SK-N-SH (cell line): ENCODE measurements around the gene NLGN2. TPM values are rescaled to one million over a fixed set of nuclear protein-coding genes. Genes with fewer than 3 reads are reported as not detected.

Experiments
- CTCF ChIA-PET: fragments of 300-600, 350-600 bp; formaldehyde crosslinking; extraction: SDS; loops from one replicate; lab custom pipeline; 2021; lab: Yijun Ruan, JAX
- POLR2A ChIA-PET: fragments of 350-600 bp; sonication (Branson Sonifier 250); formaldehyde crosslinking; extraction: SDS; loops from one replicate; lab custom pipeline; 2020; ENCODE audit warnings: antibody characterized with exemption, inconsistent platforms; lab: Yijun Ruan, JAX
- DNase-seq: peaks from one replicate; pipeline ENCODE4 v3.0.0; 2012
- H2AFZ ChIP-seq: fragments of 200-600 bp; sonication (generic); 2 replicates; pipeline ENCODE4 v1.8.1; 2016; ENCODE audit warnings: antibody characterized with exemption, mild to moderate bottlenecking, low read depth
- H3F3A ChIP-seq: fragments of 200-600 bp; sonication (generic); replicated peaks from 2 replicates; pipeline ENCODE3; 2016; ENCODE audit warnings: antibody characterized with exemption, mild to moderate bottlenecking; ENCODE audit not compliant: insufficient read depth
- H3K27ac ChIP-seq, 2 experiments: fragments of 200-500 bp in 1 of 2; fragments of 200-600 bp in 1 of 2; sonication (Bioruptor generic) in 1 of 2; sonication (generic), shearing (Covaris generic) in 1 of 2; 2 replicates each; pipeline versions ENCODE4 v1.5.1 to v1.6.1; 2014 to 2016; ENCODE audit warnings: low read depth in 2 of 2, inconsistent platforms in 1 of 2, low read length in 1 of 2, mild to moderate bottlenecking in 1 of 2, mixed read lengths in 1 of 2
- H3K27me3 ChIP-seq: fragments of 200-600 bp; sonication (generic), shearing (Covaris generic); 2 replicates; pipeline ENCODE4 v1.6.1; 2016; ENCODE audit warnings: mixed run types; ENCODE audit not compliant: insufficient read depth
- H3K36me3 ChIP-seq, 2 experiments: fragments of 200-500 bp in 1 of 2; fragments of 200-600 bp in 1 of 2; sonication (Bioruptor generic) in 1 of 2; sonication (generic) in 1 of 2; replicated peaks in 1 of 2; 2 replicates each; pipeline versions ENCODE3 to v1.5.1; 2014 to 2016; ENCODE audit warnings: low read length in 1 of 2, mild to moderate bottlenecking in 1 of 2; ENCODE audit not compliant: insufficient read depth in 2 of 2, control insufficient read depth in 1 of 2
- H3K4me1 ChIP-seq, 2 experiments: fragments of 200-500 bp in 1 of 2; fragments of 200-600 bp in 1 of 2; sonication (Bioruptor generic) in 1 of 2; sonication (generic), shearing (Covaris generic) in 1 of 2; 2 replicates each; pipeline versions ENCODE4 v1.5.1 to v1.6.1; 2014 to 2016; ENCODE audit warnings: low read depth in 1 of 2, low read length in 1 of 2, mixed run types in 1 of 2; ENCODE audit not compliant: insufficient read depth in 2 of 2, control insufficient read depth in 1 of 2
- H3K4me2 ChIP-seq: fragments of 200-600 bp; sonication (generic), shearing (Covaris generic); 2 replicates; pipeline ENCODE4 v1.6.1; 2017; ENCODE audit warnings: mixed run types
- H3K4me3 ChIP-seq, 2 experiments: fragments of 200-500 bp in 1 of 2; fragments of 200-600 bp in 1 of 2; sonication (Bioruptor generic) in 1 of 2; sonication (generic), shearing (Covaris generic) in 1 of 2; 2 replicates each; pipeline versions ENCODE4 v1.5.1 to v1.8.1; 2014 to 2016; ENCODE audit warnings: low read depth in 2 of 2, inconsistent platforms in 1 of 2, low read length in 1 of 2, mild to moderate bottlenecking in 1 of 2, mixed read lengths in 1 of 2, moderate library complexity in 1 of 2
- H3K79me2 ChIP-seq: fragments of 200-600 bp; sonication (generic); 2 replicates; pipeline ENCODE4 v1.8.1; 2017; ENCODE audit warnings: mild to moderate bottlenecking; ENCODE audit not compliant: insufficient read depth
- H3K9ac ChIP-seq: fragments of 200-600 bp; sonication (generic); 2 replicates; pipeline ENCODE4 v1.6.1; 2017; ENCODE audit warnings: mixed run types
- H3K9me2 ChIP-seq: fragments of 200-600 bp; sonication (generic); 2 replicates; pipeline ENCODE4 v1.6.1; 2017; ENCODE audit warnings: mixed run types
- H3K9me3 ChIP-seq: fragments of 200-600 bp; sonication (generic); 2 replicates; pipeline ENCODE4 v1.6.1; 2017; ENCODE audit warnings: mixed run types, mild to moderate bottlenecking, moderate library complexity
- H4K20me1 ChIP-seq: fragments of 200-600 bp; sonication (generic); 2 replicates; pipeline ENCODE4 v1.6.1; 2017; ENCODE audit warnings: mild to moderate bottlenecking, mixed run types; ENCODE audit not compliant: insufficient read depth
- EZH2phosphoT487 ChIP-seq: fragments of 200-600 bp; sonication (generic); IDR thresholded peaks from 2 replicates; pipeline ENCODE4 v1.6.1; 2017; ENCODE audit warnings: low read depth, mixed run types, mild to moderate bottlenecking, antibody characterized with exemption, moderate library complexity, borderline replicate concordance
- FOSL2 ChIP-seq: IDR thresholded peaks from 2 replicates; pipeline ENCODE4 v1.4.0; 2012; ENCODE audit warnings: low read depth, mild to moderate bottlenecking, moderate library complexity, borderline replicate concordance
- FOXJ3 ChIP-seq: sonication (generic); formaldehyde crosslinking; IDR thresholded peaks from 2 replicates; pipeline ENCODE4 v1.5.1; 2020; ENCODE audit warnings: mild to moderate bottlenecking, missing genetic modification reagents
- FOXM1 ChIP-seq: IDR thresholded peaks from 2 replicates; pipeline ENCODE4 v1.4.0; 2012; ENCODE audit warnings: low read depth, mild to moderate bottlenecking
- GABPA ChIP-seq: IDR thresholded peaks from 2 replicates; pipeline ENCODE4 v1.4.0; 2012; ENCODE audit warnings: low read depth, mild to moderate bottlenecking
- JUND ChIP-seq: IDR thresholded peaks from 2 replicates; pipeline ENCODE4 v1.4.0; 2012
- MEF2A ChIP-seq: IDR thresholded peaks from 2 replicates; pipeline ENCODE4 v1.4.0; 2012; ENCODE audit warnings: low read depth, borderline replicate concordance
- MXI1 ChIP-seq: IDR thresholded peaks from 2 replicates; pipeline ENCODE4 v1.6.1; 2012; ENCODE audit warnings: mild to moderate bottlenecking, low read depth, low read length, improper control_type of control experiment
- NRF1 ChIP-seq: IDR thresholded peaks from 2 replicates; pipeline ENCODE4 v1.6.1; 2012; ENCODE audit warnings: low read depth, mild to moderate bottlenecking, low read length
- POLR2AphosphoS5 ChIP-seq: IDR thresholded peaks from 2 replicates; pipeline ENCODE4 v1.6.1; 2012; ENCODE audit warnings: low read depth, low read length
- RAD21 ChIP-seq: IDR thresholded peaks from 2 replicates; pipeline ENCODE4 v1.6.1; 2012; ENCODE audit warnings: mild to moderate bottlenecking, low read length
- REST ChIP-seq: IDR thresholded peaks from 2 replicates; pipeline ENCODE4 v1.6.1; 2012; ENCODE audit warnings: mild to moderate bottlenecking, low read depth, low read length, moderate library complexity
- RFX5 ChIP-seq: IDR thresholded peaks from 2 replicates; pipeline ENCODE4 v1.6.1; 2012; ENCODE audit warnings: mild to moderate bottlenecking, improper control_type of control experiment, low read length
- SIN3A ChIP-seq: IDR thresholded peaks from 2 replicates; pipeline ENCODE4 v1.6.1; 2012; ENCODE audit warnings: low read depth, mild to moderate bottlenecking, low read length, moderate library complexity, borderline replicate concordance
- TCF12 ChIP-seq: IDR thresholded peaks from 2 replicates; pipeline ENCODE4 v1.4.0; 2012
- YY1 ChIP-seq: IDR thresholded peaks from 2 replicates; pipeline ENCODE4 v1.4.0; 2012; ENCODE audit warnings: low read depth, mild to moderate bottlenecking
- ZBTB33 ChIP-seq: IDR thresholded peaks from 2 replicates; pipeline ENCODE4 v1.4.0; 2012; ENCODE audit warnings: low read depth, borderline replicate concordance
- WGBS: methylation state at CpG from one replicate; pipeline ENCODE4 v1.1.6; 2017; ENCODE audit warnings: low lambda C conversion rate; 5-methylcytosine and 5-hydroxymethylcytosine counted together
- polyA plus RNA-seq, 3 experiments: library from polyadenylated mRNA; depleted of rRNA; stranded (reverse); fragments of >200 nt; gene quantifications; 2 replicates each; pipeline ENCODE4 v1.2.3, GENCODE V29; 2012
- TF ChIP-seq, protein P1 (sequence below): fragments of 200-600 bp; sonication (generic); IDR thresholded peaks from 2 replicates; pipeline ENCODE4 v1.6.1; 2017; ENCODE audit warnings: antibody characterized with exemption, mild to moderate bottlenecking, moderate library complexity
- TF ChIP-seq, protein P2 (sequence below): IDR thresholded peaks from 2 replicates; pipeline ENCODE4 v1.4.0; 2012; ENCODE audit warnings: low read depth
- TF ChIP-seq, protein P3 (sequence below): fragments of 150-350 bp; IDR thresholded peaks from 2 replicates; pipeline ENCODE4 v1.6.1; 2017; ENCODE audit warnings: antibody characterized with exemption, low read length, low read depth, borderline replicate concordance
- TF ChIP-seq, protein P4 (sequence below): IDR thresholded peaks from 2 replicates; pipeline ENCODE4 v1.4.0; 2012; ENCODE audit warnings: low read depth, borderline replicate concordance

Gene NLGN2
- polyA plus RNA-seq, 1 of the 3 experiments (the other 2 are of a cell fraction) = 29.9 TPM

DNA sequence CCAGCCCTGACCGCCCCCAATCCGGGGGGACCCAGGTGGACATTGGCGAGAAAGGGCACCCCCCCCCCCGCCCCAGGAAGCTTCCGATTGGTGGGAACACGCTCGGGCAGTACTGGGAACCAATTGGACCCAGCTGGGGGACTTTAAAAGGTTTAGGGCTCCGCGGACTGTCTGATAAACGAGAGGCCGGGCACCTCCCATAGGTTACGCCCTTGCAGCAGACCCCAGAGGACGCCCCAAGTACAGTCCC, 4.0 kb upstream of the NLGN2 start (continued):
- TF ChIP-seq NRF1 = no peak
- TF ChIP-seq, all 33 proteins: peak for 2

- Histone ChIP-seq H3K27ac (peak within 1 kb of the TSS; percentile 76 to 91), H3K9me3 (no peaks in the 10 kb centered on the region), H3K4me1 (peaks cover 5 to 21% of the 10 kb centered on the region in 2 experiments; a peak in 2 of 4 replicates), H3K36me3 (peaks cover 7 to 11% of the 10 kb centered on the region in 2 experiments), H3F3A (peaks cover 23% of the 10 kb centered on the region), H4K20me1 (peaks cover 11% of the 10 kb centered on the region; the same call in 1 of the 2 replicates), H3K4me3 (peak within 1 kb of the TSS; percentile 78 to 91), H3K27me3 (no peaks in the 10 kb centered on the region), H3K9me2 (no peaks in the 10 kb centered on the region), H3K4me2 (peak within 1 kb of the TSS; percentile 100), H3K79me2 (peaks cover 49% of the 10 kb centered on the region), H2AFZ (peak within 1 kb of the TSS; percentile 85), H3K9ac (peak within 1 kb of the TSS; percentile 94)
- DNase-seq = peak; percentile 93
- ChIA-PET CTCF (interaction anchor here (0.6 to 2.6 kb wide), 5 partner anchors 10 to 74 kb away, joined by 3 to 19 read pairs (median 3); no protein-coding TSS in a partner anchor), POLR2A (interaction anchor here (0.5 to 1.5 kb wide), 15 partner anchors 10 to 788 kb away, joined by 3 to 13 read pairs (median 4); partner anchors contain the start of genes FGF11, MPDU1, NEURL4 and PLSCR3)
- under 1% methylated on average over 43 of the region's 49 CpGs for WGBS
- no peak for TF ChIP-seq FOXJ3 (CRISPR knock-in tag)
- peak; percentile 93 for TF ChIP-seq POLR2AphosphoS5
- no peak for TF ChIP-seq MEF2A
- TF ChIP-seq, protein P1, sequence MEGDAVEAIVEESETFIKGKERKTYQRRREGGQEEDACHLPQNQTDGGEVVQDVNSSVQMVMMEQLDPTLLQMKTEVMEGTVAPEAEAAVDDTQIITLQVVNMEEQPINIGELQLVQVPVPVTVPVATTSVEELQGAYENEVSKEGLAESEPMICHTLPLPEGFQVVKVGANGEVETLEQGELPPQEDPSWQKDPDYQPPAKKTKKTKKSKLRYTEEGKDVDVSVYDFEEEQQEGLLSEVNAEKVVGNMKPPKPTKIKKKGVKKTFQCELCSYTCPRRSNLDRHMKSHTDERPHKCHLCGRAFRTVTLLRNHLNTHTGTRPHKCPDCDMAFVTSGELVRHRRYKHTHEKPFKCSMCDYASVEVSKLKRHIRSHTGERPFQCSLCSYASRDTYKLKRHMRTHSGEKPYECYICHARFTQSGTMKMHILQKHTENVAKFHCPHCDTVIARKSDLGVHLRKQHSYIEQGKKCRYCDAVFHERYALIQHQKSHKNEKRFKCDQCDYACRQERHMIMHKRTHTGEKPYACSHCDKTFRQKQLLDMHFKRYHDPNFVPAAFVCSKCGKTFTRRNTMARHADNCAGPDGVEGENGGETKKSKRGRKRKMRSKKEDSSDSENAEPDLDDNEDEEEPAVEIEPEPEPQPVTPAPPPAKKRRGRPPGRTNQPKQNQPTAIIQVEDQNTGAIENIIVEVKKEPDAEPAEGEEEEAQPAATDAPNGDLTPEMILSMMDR = no peak
- TF ChIP-seq TCF12 = 0 out of 2 replicates have a peak, but pooled peaks have one; percentile 21
- TF ChIP-seq, protein P2, sequence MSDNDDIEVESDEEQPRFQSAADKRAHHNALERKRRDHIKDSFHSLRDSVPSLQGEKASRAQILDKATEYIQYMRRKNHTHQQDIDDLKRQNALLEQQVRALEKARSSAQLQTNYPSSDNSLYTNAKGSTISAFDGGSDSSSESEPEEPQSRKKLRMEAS = peak; percentile 53; the same call in 1 of the 2 replicates
- no peak for TF ChIP-seq GABPA
- TF ChIP-seq SIN3A = peak; percentile 12; the same call in 1 of the 2 replicates
- TF ChIP-seq, protein P3, sequence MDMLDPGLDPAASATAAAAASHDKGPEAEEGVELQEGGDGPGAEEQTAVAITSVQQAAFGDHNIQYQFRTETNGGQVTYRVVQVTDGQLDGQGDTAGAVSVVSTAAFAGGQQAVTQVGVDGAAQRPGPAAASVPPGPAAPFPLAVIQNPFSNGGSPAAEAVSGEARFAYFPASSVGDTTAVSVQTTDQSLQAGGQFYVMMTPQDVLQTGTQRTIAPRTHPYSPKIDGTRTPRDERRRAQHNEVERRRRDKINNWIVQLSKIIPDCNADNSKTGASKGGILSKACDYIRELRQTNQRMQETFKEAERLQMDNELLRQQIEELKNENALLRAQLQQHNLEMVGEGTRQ = no peak
- no peak for TF ChIP-seq RAD21
- TF ChIP-seq, protein P4, sequence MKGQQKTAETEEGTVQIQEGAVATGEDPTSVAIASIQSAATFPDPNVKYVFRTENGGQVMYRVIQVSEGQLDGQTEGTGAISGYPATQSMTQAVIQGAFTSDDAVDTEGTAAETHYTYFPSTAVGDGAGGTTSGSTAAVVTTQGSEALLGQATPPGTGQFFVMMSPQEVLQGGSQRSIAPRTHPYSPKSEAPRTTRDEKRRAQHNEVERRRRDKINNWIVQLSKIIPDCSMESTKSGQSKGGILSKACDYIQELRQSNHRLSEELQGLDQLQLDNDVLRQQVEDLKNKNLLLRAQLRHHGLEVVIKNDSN = no peak
- TF ChIP-seq JUND = no peak
- TF ChIP-seq RFX5 = peak; percentile 83
- TF ChIP-seq EZH2phosphoT487 = no peak
- TF ChIP-seq MXI1 = peak; percentile 44; the same call in 1 of the 2 replicates
- TF ChIP-seq FOXM1 = no peak
- TF ChIP-seq REST = no peak
- no peak for TF ChIP-seq FOSL2
- TF ChIP-seq ZBTB33 = peak; percentile 81
- TF ChIP-seq YY1 = peak; percentile 86
Measured at GRCh38 chr17:7403977-7404736, 3.5 kb upstream of the NLGN2 start, which contains the start of gene TMEM256. TMEM256 (minus strand) TSS chr17:7404097; CDS start chr17:7404084, 13 bp downstream.
